ENCODE data around the gene RHCG.
A peak's percentile ranks its signal among the peaks of the same experiment; 100 is the strongest.

GRCh38 chr15:89441295-89441812, 55.0 kb downstream of the RHCG start:
- TF ChIP-seq POLR2A (IDR thresholded peaks at IDR 0.05) (no peak), CTCF (IDR thresholded peaks at IDR 0.05 in 8 of 11, conservative IDR thresholded peaks at IDR 0.05 in 3 of 11) (no peak), POLR2AphosphoS5 (IDR thresholded peaks at IDR 0.05) (peak in 1 of 3 donors; percentile 52)

Measured in spleen (tissue), 7 donors.